GM15510 (cell line): Measurements from ENCODE around the gene GAS2L3.
A peak's percentile ranks its signal among the peaks of the same experiment; 100 is the strongest.

Source experiments
- POLR2A ChIP-seq: IDR thresholded peaks from 3 replicates; pipeline ENCODE4 v1.6.1; 2011; ENCODE audit warnings: borderline replicate concordance; ENCODE audit not compliant: insufficient read length; ENCODE audit errors: extremely low read depth

Gene GAS2L3

GRCh38 chr12:100573292-100574186 is at the start of gene GAS2L3:
GAS2L3 (plus strand) TSS chr12:100573684; CDS start chr12:100594905, 21,221 bp downstream.
- TF ChIP-seq POLR2A, result peak; percentile 51

- no peak for TF ChIP-seq POLR2A
Observed at GRCh38 chr12:100528034-100528433, 45.5 kb upstream of the GAS2L3 start.

GRCh38 chr12:100528471-100529127 is 44.9 kb upstream of the GAS2L3 start:
- TF ChIP-seq POLR2A, result no peak

- no peak for TF ChIP-seq POLR2A
Observed at GRCh38 chr12:100529756-100530350, 43.6 kb upstream of the GAS2L3 start.

- no peak for TF ChIP-seq POLR2A
Observed at GRCh38 chr12:100533376-100533775, 40.1 kb upstream of the GAS2L3 start.

- TF ChIP-seq POLR2A, result no peak
Observed at GRCh38 chr12:100534625-100535227, 38.8 kb upstream of the GAS2L3 start.

- TF ChIP-seq POLR2A, result no peak
Observed at GRCh38 chr12:100539202-100539601, 34.3 kb upstream of the GAS2L3 start.

GRCh38 chr12:100544165-100544564 is 29.3 kb upstream of the GAS2L3 start:
- TF ChIP-seq POLR2A, result no peak

- no peak for TF ChIP-seq POLR2A
Observed at GRCh38 chr12:100545092-100545491, 28.4 kb upstream of the GAS2L3 start.

GRCh38 chr12:100553936-100554335 is 19.5 kb upstream of the GAS2L3 start:
- no peak for TF ChIP-seq POLR2A

GRCh38 chr12:100554608-100555077 is 18.8 kb upstream of the GAS2L3 start:
- no peak for TF ChIP-seq POLR2A

GRCh38 chr12:100555722-100556121 is 17.8 kb upstream of the GAS2L3 start:
- no peak for TF ChIP-seq POLR2A

- no peak for TF ChIP-seq POLR2A
Observed at GRCh38 chr12:100557357-100557756, 16.1 kb upstream of the GAS2L3 start.

- TF ChIP-seq POLR2A, result no peak
Observed at GRCh38 chr12:100564090-100564489, 9.4 kb upstream of the GAS2L3 start.
